Nephron (organoid): ENCODE measurements around the gene EIF5A.

Experiments
- H3K27ac Mint-ChIP-seq, 3 experiments: 2 replicates each; pipeline ENCODE4 v1.8.0; 2020; ENCODE audit warnings: mixed read lengths in 3 of 3, mild to moderate bottlenecking in 2 of 3, moderate library complexity in 1 of 3
- H3K27me3 Mint-ChIP-seq: 2 replicates; pipeline ENCODE4 v1.8.0; 2021; ENCODE audit warnings: low read depth, mild to moderate bottlenecking, moderate library complexity, mixed read lengths
- H3K36me3 Mint-ChIP-seq: 2 replicates; pipeline ENCODE4 v1.8.0; 2020; ENCODE audit warnings: low read depth, mixed read lengths
- H3K4me1 Mint-ChIP-seq: 2 replicates; pipeline ENCODE4 v1.8.0; 2020; ENCODE audit warnings: mixed read lengths
- H3K4me3 Mint-ChIP-seq, 3 experiments: 2 replicates each; pipeline ENCODE4 v1.8.0; 2020; ENCODE audit warnings: mild to moderate bottlenecking in 3 of 3, mixed read lengths in 3 of 3, moderate library complexity in 2 of 3
- H3K9me3 Mint-ChIP-seq: 2 replicates; pipeline ENCODE4 v1.8.0; 2020; ENCODE audit warnings: mixed read lengths
- CTCF ChIP-seq, 3 experiments: fragments of 200-600 bp; sonication (generic); IDR thresholded peaks; one replicate each; pipeline ENCODE4 v1.5.0; 2021; ENCODE audit warnings: antibody characterized with exemption in 3 of 3; ENCODE audit not compliant: unreplicated experiment in 3 of 3

The EIF5A gene

GRCh38 chr17:7283471-7284216, 23.8 kb upstream of the EIF5A start:
- TF ChIP-seq CTCF (IDR thresholded peaks at IDR 0.05; ENCODE audit: unreplicated experiment in 3 of 3) = no peak
- H3K27ac Mint-ChIP-seq = no peak overlapping the region
- peaks cover 36% of the 10 kb centered on the region for H3K27me3 Mint-ChIP-seq
- H3K9me3 Mint-ChIP-seq = no peaks in the 10 kb centered on the region
- H3K4me3 Mint-ChIP-seq = peak overlapping the region; percentile 71 to 87 (median 86)
- peaks cover 16% of the 10 kb centered on the region for H3K4me1 Mint-ChIP-seq
- H3K36me3 Mint-ChIP-seq = peaks cover 3% of the 10 kb centered on the region

- H3K4me3 Mint-ChIP-seq = no peak overlapping the region
- peaks cover 39% of the 10 kb centered on the region for H3K27me3 Mint-ChIP-seq
- no peaks in the 10 kb centered on the region for H3K9me3 Mint-ChIP-seq
- no peak for TF ChIP-seq CTCF (IDR thresholded peaks at IDR 0.05; ENCODE audit: unreplicated experiment in 3 of 3)
- H3K4me1 Mint-ChIP-seq = peaks cover 16% of the 10 kb centered on the region
- H3K36me3 Mint-ChIP-seq = peaks cover 3% of the 10 kb centered on the region
- no peak overlapping the region for H3K27ac Mint-ChIP-seq
These were observed 22.5 kb upstream of the EIF5A start for GRCh38 chr17:7284911-7285310.

GRCh38 chr17:7285679-7286078, 21.7 kb upstream of the EIF5A start:
- Mint-ChIP-seq H3K4me3 (no peak overlapping the region), H3K27ac (no peak overlapping the region), H3K36me3 (peaks cover 3% of the 10 kb centered on the region), H3K4me1 (peaks cover 14% of the 10 kb centered on the region), H3K9me3 (no peaks in the 10 kb centered on the region), H3K27me3 (peaks cover 40% of the 10 kb centered on the region)
- no peak for TF ChIP-seq CTCF (IDR thresholded peaks at IDR 0.05; ENCODE audit: unreplicated experiment in 3 of 3)

GRCh38 chr17:7289256-7290032, 18.0 kb upstream of the EIF5A start:
- H3K9me3 Mint-ChIP-seq = no peaks in the 10 kb centered on the region
- no peak for TF ChIP-seq CTCF (IDR thresholded peaks at IDR 0.05; ENCODE audit: unreplicated experiment in 3 of 3)
- no peak overlapping the region for H3K27ac Mint-ChIP-seq
- peaks cover 3% of the 10 kb centered on the region for H3K36me3 Mint-ChIP-seq
- H3K27me3 Mint-ChIP-seq = peaks cover 58% of the 10 kb centered on the region
- peaks cover 11% of the 10 kb centered on the region for H3K4me1 Mint-ChIP-seq
- H3K4me3 Mint-ChIP-seq = no peak overlapping the region

- Mint-ChIP-seq H3K4me3 (no peak overlapping the region), H3K9me3 (no peaks in the 10 kb centered on the region)
These were observed 17.3 kb upstream of the EIF5A start for GRCh38 chr17:7290166-7290565.

More at GRCh38 chr17:7290166-7290565, 17.3 kb upstream of the EIF5A start:
- Mint-ChIP-seq H3K4me1 (peaks cover 14% of the 10 kb centered on the region), H3K27me3 (peaks cover 63% of the 10 kb centered on the region), H3K27ac (no peak overlapping the region), H3K36me3 (peaks cover 3% of the 10 kb centered on the region)
- no peak for TF ChIP-seq CTCF (IDR thresholded peaks at IDR 0.05; ENCODE audit: unreplicated experiment in 3 of 3)
